GM13976 (cell line): ENCODE data around the gene DNAJA4.

Source experiments
- DNase-seq: peaks from one replicate; pipeline ENCODE4 v3.0.0; 2012; ENCODE audit warnings: low spot score
- CTCF ChIP-seq: IDR thresholded peaks from 2 replicates; pipeline ENCODE4 v1.5.1; 2012; ENCODE audit warnings: borderline replicate concordance, mild to moderate bottlenecking; ENCODE audit not compliant: insufficient read depth; ENCODE audit errors: extremely low read depth, missing control alignments, control extremely low read depth
- in situ Hi-C: fragments of 300-500 bp; cut with MboI; formaldehyde crosslinking; loops from one replicate; pipeline ENCODE4 v1.12.0; 2022; ENCODE audit warnings: low sequenced_read_pairs, mixed read lengths, inconsistent platforms; ENCODE audit not compliant: unreplicated experiment

The DNAJA4 gene

GRCh38 chr15:78264304-78265136 is at the start of gene DNAJA4:
Gene DNAJA4 (plus strand): TSS chr15:78264562. CDS start chr15:78264764, 202 bp downstream.
- peak; percentile 28 for TF ChIP-seq CTCF
- in situ Hi-C loops = no loop called here
- DNase-seq = peak; percentile 78

GRCh38 chr15:78216276-78217104 is 47.9 kb upstream of the DNAJA4 start:
- no peak for DNase-seq
- in situ Hi-C loops = no loop called here
- no peak for TF ChIP-seq CTCF

GRCh38 chr15:78220713-78221112 is 43.6 kb upstream of the DNAJA4 start:
- in situ Hi-C loops = no loop called here

GRCh38 chr15:78222745-78223395 is 41.5 kb upstream of the DNAJA4 start:
- DNase-seq = no peak
- no peak for TF ChIP-seq CTCF
- in situ Hi-C loops = no loop called here

More at GRCh38 chr15:78220713-78221112, 43.6 kb upstream of the DNAJA4 start:
- DNase-seq = no peak
- no peak for TF ChIP-seq CTCF

- DNase-seq = no peak
- in situ Hi-C loops = no loop called here
- TF ChIP-seq CTCF = no peak
Measured at GRCh38 chr15:78223396-78224022, 40.9 kb upstream of the DNAJA4 start.

- in situ Hi-C loops = no loop called here
- TF ChIP-seq CTCF = no peak
- DNase-seq = no peak
Measured at GRCh38 chr15:78224023-78224411, 40.3 kb upstream of the DNAJA4 start.
